Suprapubic skin (tissue), 3 donors: ENCODE measurements around the gene PKMYT1.

ENCODE experiments used
- CTCF ChIP-seq, 2 donors: fragments of 200-600 bp in 1 of 2; fragments of 450-650 bp in 1 of 2; sonication (generic) in 1 of 2; IDR thresholded peaks; one replicate each; pipeline ENCODE4 v1.5.1; 2016 to 2019; ENCODE audit warnings: antibody characterized with exemption in 2 of 2, mild to moderate bottlenecking in 1 of 2, moderate library complexity in 1 of 2
- EP300 ChIP-seq: sonication (generic); formaldehyde crosslinking; IDR thresholded peaks from one replicate; pipeline ENCODE4 v1.6.1; 2017; ENCODE audit warnings: antibody characterized with exemption
- POLR2A ChIP-seq, 2 donors: fragments of 450-650 bp; IDR thresholded peaks; one replicate each; pipeline ENCODE4 v1.6.1; 2017; ENCODE audit warnings: antibody characterized with exemption in 2 of 2, mild to moderate bottlenecking in 2 of 2, moderate library complexity in 2 of 2

- TF ChIP-seq POLR2A (IDR thresholded peaks at IDR 0.05), result no peak
- no peak for TF ChIP-seq CTCF (IDR thresholded peaks at IDR 0.05)
- no peak for TF ChIP-seq EP300
Measured at GRCh38 chr16:3023669-3024478, 43.6 kb upstream of the PKMYT1 start, which contains the start of the genes HCFC1R1 and THOC6.
